Stimulated activated effector memory CD8-positive, alpha-beta T cell treated with anti-CD3 and anti-CD28 coated beads, Interleukin-12 subunit alpha, Interleukin-12 subunit beta, amount 100 ng/mL, for 72 hours (primary cell): ENCODE measurements around the gene TRDN.

Source experiments
- ATAC-seq: fragments of 150-1000 bp; cut with Tn5 transposase; 2 replicates; pipeline ENCODE4 v1.10.0; 2021
- DNase-seq, 2 donors: peaks; one replicate each; pipeline ENCODE4 v3.0.0; 2021 to 2022; ENCODE audit warnings: low spot score in 2 of 2
- H3K27ac Mint-ChIP-seq: one replicate; pipeline ENCODE4 v1.8.0; 2022; ENCODE audit warnings: mild to moderate bottlenecking, mixed read lengths
- H3K36me3 Mint-ChIP-seq: one replicate; pipeline ENCODE4 v1.8.0; 2022; ENCODE audit warnings: mild to moderate bottlenecking, mixed read lengths
- H3K4me1 Mint-ChIP-seq: one replicate; pipeline ENCODE4 v1.8.0; 2022; ENCODE audit warnings: mixed read lengths
- H3K4me3 Mint-ChIP-seq: one replicate; pipeline ENCODE4 v1.8.0; 2022; ENCODE audit warnings: mild to moderate bottlenecking, mixed read lengths
- H3K9me3 Mint-ChIP-seq: one replicate; pipeline ENCODE4 v1.8.0; 2022; ENCODE audit warnings: mixed read lengths

Gene TRDN

GRCh38 chr6:123551939-123552707 is 84.6 kb downstream of the TRDN start:
- ATAC-seq = no peak
- no peak overlapping the region for H3K4me3 Mint-ChIP-seq
- H3K9me3 Mint-ChIP-seq = peaks cover 11% of the 10 kb centered on the region
- H3K27ac Mint-ChIP-seq = no peak overlapping the region
- H3K36me3 Mint-ChIP-seq = no peaks in the 10 kb centered on the region
- no peaks in the 10 kb centered on the region for H3K4me1 Mint-ChIP-seq
- no peak for DNase-seq

GRCh38 chr6:123550052-123550617 is 86.6 kb downstream of the TRDN start:
- no peak overlapping the region for H3K4me3 Mint-ChIP-seq
- no peak for ATAC-seq
- no peak for DNase-seq
- peaks cover 5% of the 10 kb centered on the region for H3K9me3 Mint-ChIP-seq
- no peak overlapping the region for H3K27ac Mint-ChIP-seq
- H3K4me1 Mint-ChIP-seq = no peaks in the 10 kb centered on the region
- H3K36me3 Mint-ChIP-seq = no peaks in the 10 kb centered on the region

GRCh38 chr6:123549476-123549875 is 87.3 kb downstream of the TRDN start:
- H3K9me3 Mint-ChIP-seq = peaks cover 5% of the 10 kb centered on the region
- no peak overlapping the region for H3K4me3 Mint-ChIP-seq
- ATAC-seq (no peak), DNase-seq (no peak)
- no peak overlapping the region for H3K27ac Mint-ChIP-seq
- no peaks in the 10 kb centered on the region for H3K4me1 Mint-ChIP-seq
- no peaks in the 10 kb centered on the region for H3K36me3 Mint-ChIP-seq

GRCh38 chr6:123547216-123547978 is 89.4 kb downstream of the TRDN start:
- Mint-ChIP-seq H3K27ac (no peak overlapping the region), H3K4me3 (no peak overlapping the region), H3K4me1 (no peaks in the 10 kb centered on the region), H3K36me3 (no peaks in the 10 kb centered on the region), H3K9me3 (peaks cover 5% of the 10 kb centered on the region)
- ATAC-seq (no peak), DNase-seq (no peak)

GRCh38 chr6:123546537-123546936 is 90.2 kb downstream of the TRDN start:
- Mint-ChIP-seq H3K27ac (no peak overlapping the region), H3K4me3 (no peak overlapping the region), H3K36me3 (no peaks in the 10 kb centered on the region), H3K4me1 (no peaks in the 10 kb centered on the region), H3K9me3 (peaks cover 5% of the 10 kb centered on the region)
- no peak for ATAC-seq
- DNase-seq = no peak

GRCh38 chr6:123541462-123541861 is 95.3 kb downstream of the TRDN start:
- no peaks in the 10 kb centered on the region for H3K36me3 Mint-ChIP-seq
- no peak for DNase-seq
- no peaks in the 10 kb centered on the region for H3K9me3 Mint-ChIP-seq
- H3K4me3 Mint-ChIP-seq = no peak overlapping the region
- no peak for ATAC-seq
- H3K27ac Mint-ChIP-seq = no peak overlapping the region
- no peaks in the 10 kb centered on the region for H3K4me1 Mint-ChIP-seq

- DNase-seq = no peak
- Mint-ChIP-seq H3K9me3 (no peaks in the 10 kb centered on the region), H3K36me3 (no peaks in the 10 kb centered on the region), H3K4me1 (no peaks in the 10 kb centered on the region), H3K4me3 (no peak overlapping the region), H3K27ac (no peak overlapping the region)
- ATAC-seq = no peak
These were observed 102.7 kb downstream of the TRDN start for GRCh38 chr6:123533862-123534648.

- Mint-ChIP-seq H3K27ac (no peak overlapping the region), H3K36me3 (no peaks in the 10 kb centered on the region), H3K4me3 (no peak overlapping the region), H3K4me1 (no peaks in the 10 kb centered on the region), H3K9me3 (peaks cover 11% of the 10 kb centered on the region)
- ATAC-seq (no peak), DNase-seq (no peak)
These were observed 106.9 kb downstream of the TRDN start for GRCh38 chr6:123529843-123530242.

- Mint-ChIP-seq H3K36me3 (no peaks in the 10 kb centered on the region), H3K9me3 (peaks cover 11% of the 10 kb centered on the region), H3K4me1 (no peaks in the 10 kb centered on the region), H3K4me3 (no peak overlapping the region), H3K27ac (no peak overlapping the region)
- no peak for DNase-seq
- no peak for ATAC-seq
These were observed 107.7 kb downstream of the TRDN start for GRCh38 chr6:123529058-123529457.

- Mint-ChIP-seq H3K9me3 (peaks cover 21% of the 10 kb centered on the region), H3K27ac (no peak overlapping the region), H3K4me1 (no peaks in the 10 kb centered on the region), H3K36me3 (no peaks in the 10 kb centered on the region), H3K4me3 (no peak overlapping the region)
- no peak for DNase-seq
- no peak for ATAC-seq
These were observed 109.3 kb downstream of the TRDN start for GRCh38 chr6:123527406-123527805.

- DNase-seq (no peak), ATAC-seq (no peak)
- peaks cover 21% of the 10 kb centered on the region for H3K9me3 Mint-ChIP-seq
- no peaks in the 10 kb centered on the region for H3K4me1 Mint-ChIP-seq
- no peak overlapping the region for H3K27ac Mint-ChIP-seq
- no peak overlapping the region for H3K4me3 Mint-ChIP-seq
- no peaks in the 10 kb centered on the region for H3K36me3 Mint-ChIP-seq
These were observed 110.6 kb downstream of the TRDN start for GRCh38 chr6:123526128-123526527.

GRCh38 chr6:123524781-123525180 is 112.0 kb downstream of the TRDN start:
- Mint-ChIP-seq H3K4me1 (no peaks in the 10 kb centered on the region), H3K36me3 (no peaks in the 10 kb centered on the region), H3K27ac (no peak overlapping the region), H3K9me3 (peaks cover 21% of the 10 kb centered on the region), H3K4me3 (no peak overlapping the region)
- DNase-seq = no peak
- ATAC-seq = no peak

- peaks cover 20% of the 10 kb centered on the region for H3K9me3 Mint-ChIP-seq
- no peaks in the 10 kb centered on the region for H3K36me3 Mint-ChIP-seq
- H3K4me3 Mint-ChIP-seq = no peak overlapping the region
- no peak overlapping the region for H3K27ac Mint-ChIP-seq
- no peak for ATAC-seq
- H3K4me1 Mint-ChIP-seq = no peaks in the 10 kb centered on the region
- no peak for DNase-seq
These were observed 116.5 kb downstream of the TRDN start for GRCh38 chr6:123520217-123520616.

GRCh38 chr6:123519189-123519505 is 117.6 kb downstream of the TRDN start:
- DNase-seq = no peak
- Mint-ChIP-seq H3K36me3 (no peaks in the 10 kb centered on the region), H3K4me3 (no peak overlapping the region), H3K4me1 (no peaks in the 10 kb centered on the region), H3K27ac (no peak overlapping the region), H3K9me3 (peaks cover 19% of the 10 kb centered on the region)
- ATAC-seq = no peak

- DNase-seq (no peak), ATAC-seq (no peak)
- Mint-ChIP-seq H3K27ac (no peak overlapping the region), H3K9me3 (peaks cover 19% of the 10 kb centered on the region), H3K4me3 (no peak overlapping the region), H3K4me1 (no peaks in the 10 kb centered on the region), H3K36me3 (no peaks in the 10 kb centered on the region)
These were observed 118.1 kb downstream of the TRDN start for GRCh38 chr6:123518441-123519188.
